Activated T-cell treated with anti-CD3 and anti-CD28 coated beads, Interleukin-2, amount 50 U/mL, for 24 hours (primary cell): Measurements from ENCODE around the gene MTA3.

Experiments used
- DNase-seq: peaks from one replicate; pipeline ENCODE4 v3.0.0-alpha.2; 2020
- H3K27ac Mint-ChIP-seq: 2 replicates; pipeline ENCODE4 v1.8.0; 2020; ENCODE audit warnings: mild to moderate bottlenecking, mixed read lengths
- H3K27me3 Mint-ChIP-seq: 2 replicates; pipeline ENCODE4 v1.8.0; 2020; ENCODE audit warnings: mixed read lengths
- H3K36me3 Mint-ChIP-seq: 2 replicates; pipeline ENCODE4 v1.8.0; 2020; ENCODE audit warnings: low read depth, mixed read lengths
- H3K4me1 Mint-ChIP-seq: 2 replicates; pipeline ENCODE4 v1.8.0; 2020; ENCODE audit warnings: low read depth, mixed read lengths
- H3K4me3 Mint-ChIP-seq: 2 replicates; pipeline ENCODE4 v1.8.0; 2020; ENCODE audit warnings: mild to moderate bottlenecking, moderate library complexity, mixed read lengths
- H3K9me3 Mint-ChIP-seq: 2 replicates; pipeline ENCODE4 v1.8.0; 2020; ENCODE audit warnings: mixed read lengths

MTA3 gene

GRCh38 chr2:42648796-42649195 is 80.4 kb downstream of the MTA3 start:
- Mint-ChIP-seq H3K4me3 (no peak overlapping the region), H3K27me3 (no peaks in the 10 kb centered on the region), H3K36me3 (peaks cover 34% of the 10 kb centered on the region), H3K4me1 (peaks cover 51% of the 10 kb centered on the region), H3K9me3 (no peaks in the 10 kb centered on the region), H3K27ac (peak overlapping the region; percentile 55)
- DNase-seq: no peak

DNA sequence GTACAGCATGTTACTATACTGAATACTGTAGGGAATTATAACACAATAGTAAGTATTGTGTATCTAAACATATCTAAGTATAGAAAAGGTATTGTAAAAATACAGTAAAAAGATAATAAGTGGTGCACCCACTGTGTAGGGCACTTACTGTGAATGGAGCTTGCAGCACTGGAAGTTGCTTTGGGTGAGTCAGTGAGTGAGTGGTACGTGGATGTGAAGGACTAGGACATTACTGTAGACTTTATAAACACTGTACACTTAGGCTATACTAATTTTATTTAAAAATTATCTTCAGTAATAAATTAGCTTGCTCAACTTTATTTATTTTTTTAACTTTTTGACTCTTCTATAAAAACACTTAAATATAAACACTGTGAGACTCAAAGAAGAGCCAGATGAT is 82.6 kb downstream of the MTA3 start:
- H3K4me1 Mint-ChIP-seq: peaks cover 65% of the 10 kb centered on the region
- no peak overlapping the region for H3K4me3 Mint-ChIP-seq
- H3K36me3 Mint-ChIP-seq: peaks cover 16% of the 10 kb centered on the region
- no peak for DNase-seq
- H3K9me3 Mint-ChIP-seq: no peaks in the 10 kb centered on the region
- H3K27ac Mint-ChIP-seq: no peak overlapping the region
- H3K27me3 Mint-ChIP-seq: no peaks in the 10 kb centered on the region

DNA sequence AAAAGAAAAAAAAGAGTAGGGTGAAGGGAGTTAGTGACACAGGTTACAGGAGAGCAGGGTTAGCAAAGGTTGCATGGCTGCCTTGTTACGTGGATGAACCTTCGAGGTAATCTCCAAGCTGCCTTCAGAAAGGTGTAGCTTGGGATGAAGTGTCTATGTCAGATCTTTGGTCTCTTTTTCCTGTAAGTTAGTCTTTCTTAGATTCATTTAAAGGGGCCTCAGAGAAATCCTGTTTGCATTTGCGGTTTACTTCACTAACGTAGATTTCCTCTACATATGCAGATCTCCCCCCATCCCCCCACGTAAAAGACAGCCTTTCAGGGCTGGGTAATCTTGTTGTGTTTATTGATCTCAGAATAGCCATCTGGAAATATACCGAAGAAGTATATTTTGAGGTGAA is 83.7 kb downstream of the MTA3 start:
- H3K9me3 Mint-ChIP-seq: no peaks in the 10 kb centered on the region
- H3K4me1 Mint-ChIP-seq: peaks cover 61% of the 10 kb centered on the region
- H3K27me3 Mint-ChIP-seq: no peaks in the 10 kb centered on the region
- H3K4me3 Mint-ChIP-seq: peak overlapping the region; percentile 45
- DNase-seq: no peak
- peak overlapping the region; percentile 86 for H3K27ac Mint-ChIP-seq
- peaks cover 11% of the 10 kb centered on the region for H3K36me3 Mint-ChIP-seq

GRCh38 chr2:42653039-42653438 is 84.6 kb downstream of the MTA3 start:
- no peaks in the 10 kb centered on the region for H3K9me3 Mint-ChIP-seq
- H3K36me3 Mint-ChIP-seq: peaks cover 10% of the 10 kb centered on the region
- H3K27me3 Mint-ChIP-seq: no peaks in the 10 kb centered on the region
- no peak overlapping the region for H3K4me3 Mint-ChIP-seq
- H3K27ac Mint-ChIP-seq: no peak overlapping the region
- no peak for DNase-seq
- H3K4me1 Mint-ChIP-seq: peaks cover 60% of the 10 kb centered on the region

DNA sequence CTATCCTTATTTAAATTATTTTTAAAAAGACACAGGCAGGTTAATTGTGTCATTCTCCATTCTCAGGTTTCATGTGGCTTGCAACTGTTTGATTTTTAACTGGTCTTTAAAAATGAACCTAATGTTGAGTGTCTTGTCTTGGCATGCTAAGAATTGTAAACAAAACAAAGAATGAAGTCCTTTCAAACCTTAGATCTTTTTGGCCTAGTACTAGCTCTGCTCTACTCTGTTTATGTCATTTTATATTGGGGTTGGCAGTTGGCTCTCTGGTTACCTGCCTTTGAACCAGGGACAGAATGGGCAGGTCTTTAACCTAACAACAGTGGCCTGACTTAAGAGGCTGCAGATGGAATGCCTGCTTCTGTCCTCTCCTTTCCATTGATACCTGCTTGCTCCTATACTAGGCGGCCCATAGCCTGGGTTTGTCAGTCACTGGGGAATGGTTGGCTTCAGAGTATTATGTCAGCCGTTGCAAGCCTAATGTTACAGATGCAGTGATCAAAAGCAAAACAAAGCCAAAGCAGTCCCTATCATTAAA is 85.5 kb downstream of the MTA3 start:
- no peak overlapping the region for H3K4me3 Mint-ChIP-seq
- H3K27ac Mint-ChIP-seq: no peak overlapping the region
- H3K27me3 Mint-ChIP-seq: no peaks in the 10 kb centered on the region
- DNase-seq: no peak
- no peaks in the 10 kb centered on the region for H3K9me3 Mint-ChIP-seq
- peaks cover 54% of the 10 kb centered on the region for H3K4me1 Mint-ChIP-seq
- peaks cover 13% of the 10 kb centered on the region for H3K36me3 Mint-ChIP-seq

DNA sequence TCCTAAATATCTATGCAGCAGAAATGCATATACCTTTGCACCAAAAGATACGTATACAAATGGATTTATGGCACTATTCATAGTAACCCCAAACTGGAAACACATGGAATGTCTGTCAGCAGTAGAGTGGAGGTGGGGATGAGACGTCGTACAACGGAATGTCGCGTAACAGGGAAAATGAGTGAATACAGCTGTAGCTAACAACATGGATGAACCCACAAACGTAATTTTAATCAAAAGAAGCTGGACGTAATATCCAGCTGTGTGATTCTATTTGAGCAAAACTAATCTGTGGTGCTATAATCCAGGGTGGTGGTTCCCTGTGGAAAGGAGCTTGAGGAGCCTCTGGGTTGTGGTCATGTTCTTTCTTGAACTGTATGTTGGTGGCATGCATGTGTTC is 89.9 kb downstream of the MTA3 start:
- H3K9me3 Mint-ChIP-seq: no peaks in the 10 kb centered on the region
- H3K4me1 Mint-ChIP-seq: peaks cover 32% of the 10 kb centered on the region
- peaks cover 19% of the 10 kb centered on the region for H3K36me3 Mint-ChIP-seq
- H3K27ac Mint-ChIP-seq: no peak overlapping the region
- no peaks in the 10 kb centered on the region for H3K27me3 Mint-ChIP-seq
- no peak for DNase-seq
- H3K4me3 Mint-ChIP-seq: no peak overlapping the region

GRCh38 chr2:42659609-42660008 is 91.2 kb downstream of the MTA3 start:
- Mint-ChIP-seq H3K4me1 (peaks cover 30% of the 10 kb centered on the region), H3K4me3 (no peak overlapping the region), H3K9me3 (no peaks in the 10 kb centered on the region), H3K36me3 (peaks cover 19% of the 10 kb centered on the region), H3K27me3 (no peaks in the 10 kb centered on the region), H3K27ac (no peak overlapping the region)
- DNase-seq: no peak

DNA sequence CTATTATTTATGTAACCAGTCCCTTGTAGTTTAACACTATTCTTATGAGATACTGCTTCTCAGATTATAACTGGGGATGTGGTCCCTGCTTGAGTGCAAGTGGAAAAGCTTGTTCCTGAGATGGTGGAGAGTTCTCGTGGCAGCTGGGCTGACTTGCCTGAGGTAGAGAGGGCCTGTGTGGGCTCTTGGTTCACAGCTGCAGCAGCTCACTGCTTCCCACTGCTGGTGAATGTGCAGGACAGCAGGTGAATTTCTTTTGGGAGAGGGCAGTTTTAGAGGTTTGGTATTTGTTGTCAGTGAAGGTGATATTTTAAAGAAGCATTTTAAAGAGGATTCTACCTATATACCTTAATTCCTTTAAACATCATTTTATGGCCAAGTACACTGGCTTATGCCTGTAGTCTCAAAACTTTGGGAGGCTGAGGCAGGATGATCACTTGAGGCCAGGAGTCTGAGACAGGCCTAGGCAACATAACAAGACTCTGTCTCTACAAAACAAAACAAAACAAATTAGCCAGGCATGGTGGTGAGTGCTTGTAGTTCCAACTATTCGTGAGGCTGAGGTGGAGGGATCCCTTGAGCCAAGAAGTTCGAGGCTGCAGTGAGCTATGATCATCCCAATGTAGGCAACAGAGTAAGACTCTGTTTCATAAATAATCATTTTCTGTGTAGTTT is 94.8 kb downstream of the MTA3 start:
- Mint-ChIP-seq H3K4me1 (peaks cover 17% of the 10 kb centered on the region), H3K27ac (peak overlapping the region; percentile 38), H3K36me3 (peaks cover 8% of the 10 kb centered on the region), H3K4me3 (no peak overlapping the region), H3K9me3 (no peaks in the 10 kb centered on the region), H3K27me3 (no peaks in the 10 kb centered on the region)
- DNase-seq: peak; percentile 68

DNA sequence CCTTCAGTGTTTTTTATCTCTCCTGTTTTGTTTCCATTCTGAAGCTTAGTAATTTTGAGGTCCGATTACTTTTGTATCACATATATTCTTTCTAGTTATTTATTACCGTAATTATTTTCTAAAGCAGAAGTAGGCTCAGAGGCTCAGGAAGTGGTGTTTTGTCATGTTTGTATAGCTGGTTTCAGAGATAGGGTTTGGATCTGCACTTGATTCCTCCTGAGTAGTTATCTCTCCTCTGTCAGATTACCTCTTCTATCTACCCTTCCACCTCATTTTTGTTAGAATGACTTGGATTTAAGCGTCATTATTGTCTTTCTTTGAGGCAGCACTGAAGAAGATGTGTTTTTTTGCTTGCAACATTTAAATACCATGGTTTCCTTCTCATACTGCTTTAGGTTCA is 95.4 kb downstream of the MTA3 start:
- Mint-ChIP-seq H3K4me1 (peaks cover 17% of the 10 kb centered on the region), H3K4me3 (no peak overlapping the region), H3K9me3 (no peaks in the 10 kb centered on the region), H3K27me3 (no peaks in the 10 kb centered on the region), H3K27ac (peak overlapping the region; percentile 27), H3K36me3 (peaks cover 6% of the 10 kb centered on the region)
- DNase-seq: no peak

DNA sequence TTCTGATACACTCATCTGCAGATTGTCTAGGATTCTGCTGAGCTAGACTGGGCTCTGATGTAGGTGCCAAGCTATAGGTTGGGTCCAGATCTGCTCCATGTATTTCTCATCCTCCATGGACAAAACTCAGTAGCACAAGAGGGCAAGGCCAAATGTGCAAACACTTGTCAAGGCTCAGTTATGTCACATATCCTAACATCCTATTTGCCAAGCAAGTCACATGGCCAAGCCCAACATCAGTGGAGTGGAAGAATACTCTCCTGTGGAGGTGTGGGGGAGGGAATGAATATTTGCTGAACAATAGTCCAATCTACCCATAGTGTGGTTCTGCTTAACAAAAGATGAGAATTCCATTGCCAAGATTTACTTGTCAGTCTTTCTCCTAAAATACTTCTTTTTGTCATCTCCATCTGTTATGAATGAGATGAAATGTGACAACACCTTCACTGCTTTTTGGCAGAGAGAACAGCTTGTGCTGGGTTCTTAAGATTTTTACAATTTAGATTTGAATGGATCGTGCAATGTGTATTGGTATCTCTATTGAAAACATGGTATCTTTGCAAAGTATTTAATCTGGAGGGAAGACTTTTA is 105.7 kb downstream of the MTA3 start:
- no peak for DNase-seq
- Mint-ChIP-seq H3K4me3 (no peak overlapping the region), H3K4me1 (peaks cover 11% of the 10 kb centered on the region), H3K9me3 (no peaks in the 10 kb centered on the region), H3K27ac (no peak overlapping the region), H3K36me3 (peaks cover 14% of the 10 kb centered on the region), H3K27me3 (no peaks in the 10 kb centered on the region)

GRCh38 chr2:42675815-42676214 is 107.4 kb downstream of the MTA3 start:
- Mint-ChIP-seq H3K9me3 (no peaks in the 10 kb centered on the region), H3K4me3 (no peak overlapping the region), H3K27me3 (no peaks in the 10 kb centered on the region), H3K36me3 (peaks cover 15% of the 10 kb centered on the region), H3K4me1 (peaks cover 3% of the 10 kb centered on the region), H3K27ac (no peak overlapping the region)
- DNase-seq: no peak

DNA sequence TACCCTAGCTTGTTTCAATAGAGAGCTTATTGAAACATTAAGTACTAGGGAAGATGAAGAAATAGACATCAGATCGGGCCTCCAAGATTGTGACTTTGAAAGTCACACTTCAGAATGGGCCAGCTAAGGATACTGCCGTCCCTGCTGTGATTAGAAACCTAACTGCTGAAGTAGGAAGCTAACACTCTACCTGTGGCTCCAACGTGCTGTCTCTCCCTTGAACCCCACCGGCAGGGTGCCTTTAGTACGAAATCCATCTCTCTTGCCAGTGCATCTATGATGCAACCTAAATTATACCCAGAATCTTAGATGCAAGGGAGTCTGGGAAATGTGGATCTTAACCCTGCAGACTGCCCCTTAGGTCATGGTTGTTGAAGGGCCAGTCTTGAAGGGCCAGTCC is 116.9 kb downstream of the MTA3 start:
- no peaks in the 10 kb centered on the region for H3K4me1 Mint-ChIP-seq
- H3K4me3 Mint-ChIP-seq: no peak overlapping the region
- no peaks in the 10 kb centered on the region for H3K27me3 Mint-ChIP-seq
- H3K9me3 Mint-ChIP-seq: no peaks in the 10 kb centered on the region
- H3K27ac Mint-ChIP-seq: no peak overlapping the region
- DNase-seq: no peak
- peaks cover 46% of the 10 kb centered on the region for H3K36me3 Mint-ChIP-seq

- Mint-ChIP-seq H3K9me3 (no peaks in the 10 kb centered on the region), H3K36me3 (peaks cover 25% of the 10 kb centered on the region), H3K4me1 (peaks cover 9% of the 10 kb centered on the region), H3K4me3 (no peak overlapping the region), H3K27ac (peak overlapping the region; percentile 44), H3K27me3 (no peaks in the 10 kb centered on the region)
- no peak for DNase-seq
These were observed 124.7 kb downstream of the MTA3 start for GRCh38 chr2:42693013-42693615.

- no peak for DNase-seq
- no peaks in the 10 kb centered on the region for H3K9me3 Mint-ChIP-seq
- H3K4me1 Mint-ChIP-seq: peaks cover 9% of the 10 kb centered on the region
- H3K27me3 Mint-ChIP-seq: no peaks in the 10 kb centered on the region
- no peak overlapping the region for H3K27ac Mint-ChIP-seq
- no peak overlapping the region for H3K4me3 Mint-ChIP-seq
- H3K36me3 Mint-ChIP-seq: peaks cover 22% of the 10 kb centered on the region
These were observed 125.5 kb downstream of the MTA3 start for GRCh38 chr2:42693688-42694479.
